DMS53 (cell line): ENCODE measurements around the gene HSPG2.

Experiments used
- DNase-seq: peaks from one replicate; lab custom pipeline; 2025; lab: John Stamatoyannopoulos, UW

Gene HSPG2

GRCh38 chr1:21879928-21880618 lies 57.0 kb downstream of the HSPG2 start:
- DNase-seq, result no peak

GRCh38 chr1:21878840-21879478 lies 58.2 kb downstream of the HSPG2 start:
- no peak for DNase-seq

GRCh38 chr1:21878009-21878773 lies 58.9 kb downstream of the HSPG2 start:
- no peak for DNase-seq

DNA sequence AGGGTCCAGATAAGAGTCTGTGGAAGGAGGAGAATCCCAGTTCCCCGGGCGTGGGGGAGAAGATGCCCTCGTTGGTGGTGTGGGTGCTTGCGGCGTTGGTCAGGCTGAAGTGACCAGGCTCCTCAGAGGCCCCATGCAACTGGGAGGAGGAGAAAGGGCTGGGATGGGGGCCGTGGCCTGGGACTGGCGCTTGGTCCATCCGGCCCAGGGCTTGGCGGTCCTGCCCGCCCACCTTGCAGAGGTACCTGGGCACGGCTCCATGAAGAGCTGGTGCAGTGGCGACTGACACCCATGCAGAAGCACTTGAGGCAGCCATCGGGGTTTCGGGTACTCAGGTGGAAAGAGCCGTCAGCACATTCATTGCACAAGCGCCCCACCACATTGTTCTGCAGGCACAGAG lies 60.8 kb downstream of the HSPG2 start:
- no peak for DNase-seq

DNA sequence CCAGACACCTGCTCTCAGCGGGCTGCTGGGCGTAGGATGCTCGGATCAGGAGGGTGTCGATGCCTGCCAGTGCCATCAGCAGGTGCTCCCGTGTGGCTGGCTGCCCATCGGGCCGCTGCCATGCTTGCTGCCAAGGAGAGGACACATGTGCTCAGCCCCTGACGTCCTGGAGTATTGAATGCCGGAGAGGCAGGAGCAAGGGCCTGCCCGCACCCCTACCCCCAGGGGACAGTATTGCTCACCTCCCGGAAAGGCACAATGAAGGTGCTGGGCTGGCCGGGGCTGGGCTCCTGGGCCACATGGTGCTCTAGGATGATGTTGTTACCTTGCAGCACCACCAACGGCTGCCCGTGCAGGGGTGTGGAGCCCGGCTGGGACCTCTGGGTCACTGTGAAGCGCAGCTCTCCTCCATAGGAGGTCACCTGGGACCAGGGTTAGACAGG lies 61.5 kb downstream of the HSPG2 start:
- DNase-seq, result no peak

GRCh38 chr1:21874778-21875547 lies 62.1 kb downstream of the HSPG2 start:
- no peak for DNase-seq

- peak; percentile 38 for DNase-seq
Observed at GRCh38 chr1:21874328-21874727, 62.8 kb downstream of the HSPG2 start.

DNA sequence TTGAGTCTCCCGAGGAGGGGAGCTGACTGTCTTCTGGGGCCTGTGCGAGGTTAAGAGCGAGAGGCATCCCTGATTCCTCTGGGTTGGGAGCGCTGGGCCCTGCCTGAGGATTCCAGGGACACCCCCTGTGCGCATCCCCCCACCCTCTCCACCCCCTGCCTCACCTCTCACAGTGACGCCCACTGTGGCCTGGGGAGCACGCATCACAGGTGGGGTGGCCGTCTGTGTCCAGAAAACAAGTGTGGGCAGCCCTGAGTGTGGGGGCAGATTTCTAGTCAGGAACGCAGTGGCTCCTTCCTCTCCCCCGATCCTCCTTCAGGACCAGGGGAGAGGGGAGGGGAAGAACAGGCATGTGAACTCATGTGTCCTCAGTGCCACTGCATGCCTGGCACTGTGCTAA lies 63.3 kb downstream of the HSPG2 start:
- no peak for DNase-seq

DNA sequence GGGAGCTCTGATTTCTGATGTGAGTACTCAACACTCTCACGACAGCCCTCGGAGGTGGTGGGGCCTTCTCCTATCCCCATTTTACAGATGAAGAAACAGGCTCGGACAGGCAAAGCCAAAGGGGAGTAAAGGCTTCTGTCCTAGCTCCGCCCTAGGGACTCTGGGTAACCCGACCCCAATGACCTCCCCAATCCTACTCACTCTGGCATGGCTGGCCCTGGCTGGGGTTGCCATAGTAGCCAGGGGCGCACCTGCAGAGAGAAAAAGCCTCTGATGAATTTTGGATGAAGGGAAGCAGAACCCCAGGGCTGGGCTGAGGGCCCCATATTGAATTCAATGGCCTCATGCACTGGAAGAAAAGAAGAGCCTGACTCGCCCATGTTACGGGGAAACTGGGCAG lies 63.9 kb downstream of the HSPG2 start:
- no peak for DNase-seq

DNA sequence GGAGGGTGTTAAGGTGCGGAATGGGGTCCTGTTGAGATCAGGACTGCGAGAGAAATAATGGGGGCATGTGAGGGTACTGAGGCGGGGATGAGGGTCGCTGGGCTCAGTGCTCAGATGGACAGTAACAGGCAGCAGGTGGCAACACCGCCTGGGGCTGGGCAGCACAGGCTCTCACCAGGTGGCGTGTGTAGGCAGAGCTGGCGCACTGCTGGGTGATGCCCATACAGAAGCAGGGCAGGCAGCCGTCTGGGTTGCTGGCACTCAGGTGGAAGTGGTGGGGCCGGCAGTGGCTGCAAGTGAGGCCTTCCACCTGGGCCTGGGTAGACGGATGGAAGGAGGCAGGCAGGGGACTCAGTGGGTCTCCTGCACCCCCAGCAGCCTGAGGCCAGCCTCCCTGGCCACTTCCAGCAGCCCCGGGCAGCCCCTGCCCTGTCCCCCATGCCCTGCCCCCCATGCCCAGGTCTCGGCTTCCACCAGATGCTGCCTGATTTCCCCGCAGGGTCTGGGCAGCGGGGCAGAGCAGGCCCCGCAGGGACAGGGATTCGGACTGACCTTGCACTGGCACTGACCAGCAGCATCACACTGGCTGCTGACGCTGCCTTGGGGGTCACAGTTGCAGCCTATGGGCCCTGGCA lies 64.5 kb downstream of the HSPG2 start:
- DNase-seq, result peak; percentile 18

- DNase-seq, result no peak
Observed at GRCh38 chr1:21871943-21872342, 65.2 kb downstream of the HSPG2 start.

GRCh38 chr1:21870611-21871010 lies 66.5 kb downstream of the HSPG2 start:
- no peak for DNase-seq

GRCh38 chr1:21869620-21870121 lies 67.4 kb downstream of the HSPG2 start:
- peak; percentile 72 for DNase-seq

DNA sequence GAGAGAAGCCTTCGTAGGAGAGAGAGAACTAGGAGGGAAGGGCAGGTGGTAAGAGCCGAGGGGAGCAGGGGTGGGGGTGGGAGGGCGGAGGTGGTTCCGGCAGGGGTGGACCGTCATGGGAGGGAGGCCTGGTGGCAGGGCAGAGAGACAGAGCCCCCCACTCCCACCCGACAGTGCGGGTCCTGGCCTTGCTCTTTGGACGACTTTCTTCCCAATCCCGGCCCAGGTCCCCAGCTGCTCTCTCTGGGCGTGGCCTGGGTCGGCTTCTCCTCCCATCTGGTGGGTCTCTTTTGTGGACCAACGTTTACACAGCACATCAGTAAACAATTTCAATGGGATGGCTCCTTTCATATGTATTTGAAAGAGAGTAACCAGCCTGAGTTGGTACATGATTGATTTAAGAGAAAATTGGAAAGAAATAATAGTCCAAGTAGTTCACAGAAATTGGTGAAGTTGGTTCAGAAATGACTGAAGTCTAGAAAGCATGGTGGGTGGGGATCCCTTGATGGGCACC lies 68.1 kb downstream of the HSPG2 start:
- peak; percentile 79 for DNase-seq

GRCh38 chr1:21868482-21868881 lies 68.6 kb downstream of the HSPG2 start:
- no peak for DNase-seq

GRCh38 chr1:21867451-21867996 lies 69.6 kb downstream of the HSPG2 start:
- DNase-seq, result peak; percentile 9

- DNase-seq, result peak; percentile 31
Observed at GRCh38 chr1:21866707-21867043, 70.4 kb downstream of the HSPG2 start.

GRCh38 chr1:21865943-21866706 lies 71.0 kb downstream of the HSPG2 start:
- DNase-seq, result peak; percentile 54

- no peak for DNase-seq
Observed at GRCh38 chr1:21865609-21865942, 71.5 kb downstream of the HSPG2 start.

DNA sequence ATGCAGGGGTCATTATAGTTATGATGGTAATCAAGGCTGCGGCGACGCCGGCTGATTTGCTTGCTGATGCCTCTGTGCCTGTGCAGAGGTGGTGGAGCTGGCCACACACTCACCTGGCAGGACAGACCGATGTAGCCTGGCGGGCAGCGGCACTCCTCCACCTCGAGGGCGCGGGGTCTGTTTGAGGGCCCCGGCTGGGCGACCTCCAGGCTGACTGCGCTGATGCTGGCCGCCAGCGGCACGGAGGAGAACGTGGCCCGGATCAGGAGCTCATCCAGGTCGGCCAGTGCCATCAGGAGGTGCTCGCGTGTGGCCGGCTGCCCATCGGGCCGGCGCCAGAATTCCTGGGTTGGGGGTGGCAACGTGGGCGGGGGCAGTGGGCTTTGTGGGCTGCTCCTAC lies 72.4 kb downstream of the HSPG2 start:
- DNase-seq, result no peak

DNA sequence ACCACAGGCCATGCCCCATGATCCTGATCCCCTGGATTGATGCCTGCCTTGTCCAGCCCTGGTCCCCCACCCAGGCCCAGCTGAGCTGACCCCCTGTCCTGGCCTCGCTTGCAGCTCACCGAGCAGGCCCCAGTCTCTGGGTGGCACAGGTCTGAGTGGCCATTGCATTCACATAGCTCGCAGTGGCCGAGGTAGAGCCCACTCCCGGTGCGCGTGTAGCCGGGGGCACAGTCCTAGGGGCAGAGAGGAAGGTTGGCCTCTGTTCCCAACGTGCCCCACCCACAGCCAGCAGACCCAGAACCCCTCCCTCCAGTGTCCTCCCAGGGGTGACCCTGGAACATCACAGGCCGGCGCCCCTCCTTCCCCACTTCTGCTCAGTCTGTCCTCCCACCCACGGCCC lies 73.1 kb downstream of the HSPG2 start:
- DNase-seq, result no peak
